GM19397 (cell line): ENCODE measurements around the gene HSD17B14.
"Not testable (repeated sequence)": the region's sequence is repeated elsewhere in the genome, so short reads cannot be mapped to it uniquely, and the experiment has no call there.

Experiments used
- ATAC-seq: cut with Tn5 transposase; IDR thresholded peaks from one replicate; pipeline ENCODE4 v1.9.1; 2021; ENCODE audit warnings: mild to moderate bottlenecking, moderate library complexity; ENCODE audit not compliant: unreplicated experiment

The HSD17B14 gene

DNA sequence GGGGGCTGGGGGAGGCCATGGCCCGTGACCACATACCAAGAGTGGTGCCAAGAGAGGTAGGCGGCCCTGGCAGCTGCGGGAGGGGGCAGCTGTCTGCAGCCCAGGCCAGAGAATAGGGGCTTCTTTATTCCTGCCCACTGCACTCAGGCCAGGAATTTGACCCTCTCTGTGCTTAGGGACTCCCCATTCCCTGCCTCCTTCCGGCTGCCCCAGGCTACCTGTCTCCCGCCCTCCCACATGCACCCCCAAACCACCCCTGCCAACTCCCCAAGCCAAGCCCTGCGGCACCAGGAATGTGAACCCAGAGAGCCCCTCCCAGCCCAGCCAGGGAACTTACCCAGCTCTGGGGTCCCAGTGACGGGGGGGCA is 31.4 kb upstream of the HSD17B14 start:
- ATAC-seq = no peak

DNA sequence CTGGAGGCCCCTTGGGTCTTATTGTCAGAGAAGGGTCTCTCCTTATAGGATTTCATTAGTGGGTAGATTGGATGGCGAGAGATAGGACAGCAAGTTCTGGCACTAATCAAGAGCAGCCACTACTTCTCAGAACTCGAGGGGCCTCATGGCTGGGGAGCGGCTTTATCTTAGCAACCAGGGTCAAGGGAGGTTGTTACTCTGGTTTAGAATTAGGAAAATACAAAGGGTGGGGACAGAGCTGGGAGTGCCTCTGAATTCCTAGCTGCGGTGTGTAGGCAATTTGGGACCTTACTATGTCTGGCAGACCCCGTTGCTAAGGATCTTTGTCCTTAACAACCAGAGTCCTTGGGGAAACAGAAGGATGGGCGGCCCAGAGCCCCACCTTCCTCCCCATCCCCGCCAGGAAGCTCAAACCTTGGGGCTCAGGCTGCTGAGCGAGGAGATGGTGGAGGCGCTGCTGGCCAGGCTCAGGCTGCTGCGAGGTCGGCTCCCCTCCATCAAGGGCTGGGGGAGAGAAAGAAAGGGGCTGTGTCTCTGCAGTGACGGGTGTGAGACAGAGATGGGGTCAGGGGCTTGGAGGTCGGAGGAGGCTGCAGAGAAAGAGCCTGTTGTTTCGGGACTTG is 30.9 kb upstream of the HSD17B14 start:
- ATAC-seq = no peak

DNA sequence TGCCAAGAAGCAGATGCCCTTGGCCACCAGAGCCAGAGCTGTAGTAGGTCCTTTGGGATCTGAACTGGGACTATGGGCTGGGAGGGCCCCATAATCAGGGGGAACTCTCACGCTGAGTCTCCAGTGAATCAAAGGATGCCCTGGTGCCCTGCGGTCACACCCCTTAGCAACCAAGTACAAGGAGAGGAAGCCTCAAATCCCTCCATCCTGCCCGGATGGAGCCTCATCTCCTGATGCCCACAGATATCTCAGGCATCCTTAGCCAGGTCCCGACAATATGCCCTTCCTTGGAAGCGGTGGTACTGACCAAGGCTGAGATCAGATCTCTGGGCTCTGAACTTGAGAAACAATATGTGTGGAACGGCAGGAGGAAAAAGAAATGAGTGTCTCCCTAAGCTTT is 30.4 kb upstream of the HSD17B14 start:
- no peak for ATAC-seq

DNA sequence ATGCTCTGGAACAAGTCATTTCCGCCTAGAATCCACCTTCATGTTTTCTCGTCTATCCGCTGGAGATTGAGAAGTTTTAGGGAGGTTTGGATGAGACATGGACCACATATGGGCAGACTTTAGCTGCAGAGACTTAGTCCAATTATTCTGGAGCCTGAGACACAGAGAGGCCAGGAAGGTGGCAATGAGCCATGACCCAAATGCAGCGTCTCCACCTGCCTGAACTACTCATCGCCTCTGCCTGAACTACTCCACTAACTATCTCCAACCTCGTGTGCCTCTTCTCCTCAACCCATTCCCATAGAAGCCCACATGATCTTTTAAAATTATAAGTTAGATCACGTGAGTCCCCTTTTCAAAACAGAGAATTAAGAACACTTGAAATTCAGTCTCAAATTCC is 26.5 kb upstream of the HSD17B14 start:
- no peak for ATAC-seq

DNA sequence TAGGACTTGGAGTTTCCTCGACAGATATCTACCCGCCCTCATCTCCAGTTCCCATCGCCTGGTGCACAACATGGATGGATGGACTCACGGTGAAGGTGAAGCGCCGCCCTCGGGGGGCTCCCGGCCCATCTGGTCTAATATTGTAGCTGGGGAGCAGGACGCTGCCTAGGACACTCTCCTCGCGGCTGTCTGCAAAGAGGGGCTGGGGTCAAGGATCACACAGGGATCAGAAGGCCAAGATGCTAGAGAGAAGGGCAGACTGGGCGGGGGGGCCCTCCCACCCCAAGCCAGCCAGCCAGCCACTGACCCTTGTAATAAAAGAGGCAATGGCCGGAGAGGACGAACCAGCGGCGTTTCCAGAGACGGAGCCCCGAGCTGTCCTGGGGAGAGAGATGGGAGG is 25.0 kb upstream of the HSD17B14 start:
- no peak for ATAC-seq

DNA sequence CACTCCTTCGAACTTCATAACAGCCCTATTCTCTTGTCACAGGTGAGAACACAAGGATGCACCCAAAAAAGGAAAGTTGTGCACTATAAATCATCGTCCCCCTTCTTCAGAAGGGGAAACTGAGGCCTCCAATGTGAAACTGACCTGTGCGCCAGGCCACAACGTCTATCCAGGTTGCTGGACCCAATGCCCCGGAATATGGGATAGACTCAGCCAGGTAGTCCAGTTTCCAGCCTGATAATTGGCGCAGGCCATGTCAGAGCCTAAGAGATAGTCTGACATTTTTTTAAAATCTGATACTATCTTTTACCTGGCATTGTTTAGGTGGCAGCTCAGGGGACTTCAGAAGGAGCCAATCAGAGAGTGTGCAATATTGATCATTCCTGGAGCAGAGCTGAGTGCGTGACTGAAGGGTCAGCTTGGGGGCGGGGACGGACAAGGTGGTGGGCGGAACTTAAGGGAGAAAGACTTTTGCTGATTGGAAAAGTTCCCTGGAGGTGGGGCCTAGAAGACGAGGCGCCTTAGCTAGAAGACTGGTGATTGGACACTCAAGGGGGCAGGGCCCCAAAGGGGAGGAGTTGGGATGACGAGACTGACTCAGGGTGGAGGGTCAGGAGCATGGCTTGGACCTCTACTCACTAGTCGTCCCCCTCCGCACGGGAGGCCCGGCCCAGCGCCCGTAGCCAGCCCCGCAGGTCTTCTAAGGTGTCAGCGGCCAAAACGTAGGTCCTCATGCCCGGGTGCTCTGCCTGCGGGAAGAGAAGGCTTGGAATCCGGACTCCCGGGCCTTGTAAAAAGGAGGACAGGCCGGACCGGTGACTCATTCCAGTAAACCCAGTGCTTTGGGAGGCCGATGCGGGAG is 23.7 kb upstream of the HSD17B14 start:
- peak; percentile 49 for ATAC-seq

DNA sequence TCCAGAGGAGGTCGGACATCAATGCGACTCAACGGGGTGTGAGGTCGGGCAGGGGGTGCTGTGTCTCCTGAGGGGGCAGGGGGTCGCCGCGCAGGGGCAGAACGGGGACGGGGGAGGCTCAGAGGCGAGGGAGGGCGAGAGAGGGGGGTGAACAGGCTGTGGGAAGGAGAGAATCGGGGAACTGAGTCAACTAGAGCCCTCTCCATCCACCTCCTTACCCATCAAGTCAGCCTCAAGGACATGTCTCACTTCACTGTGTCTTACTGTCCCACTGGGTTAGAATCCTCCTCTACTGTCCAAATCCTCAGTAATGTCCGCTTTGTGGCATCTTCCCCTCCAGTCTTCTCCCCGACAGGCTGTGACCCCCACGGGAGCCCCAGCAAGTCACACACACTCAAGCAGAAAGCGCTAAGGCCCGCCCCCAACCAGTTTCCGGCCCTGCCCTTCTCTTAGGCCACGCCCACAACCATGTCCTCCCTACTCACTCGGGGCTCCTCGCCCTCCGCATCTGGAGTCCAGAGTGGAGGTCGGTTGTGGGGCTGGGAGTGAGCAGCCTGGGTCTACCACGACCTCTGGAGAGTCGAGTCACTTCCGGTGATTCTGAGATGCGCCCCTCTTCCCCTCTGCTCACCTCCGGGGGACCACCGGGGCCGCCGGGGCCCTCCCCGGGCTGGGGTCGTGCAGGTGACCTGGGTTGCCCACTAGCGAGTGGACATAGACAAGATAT is 22.9 kb upstream of the HSD17B14 start:
- no peak for ATAC-seq

DNA sequence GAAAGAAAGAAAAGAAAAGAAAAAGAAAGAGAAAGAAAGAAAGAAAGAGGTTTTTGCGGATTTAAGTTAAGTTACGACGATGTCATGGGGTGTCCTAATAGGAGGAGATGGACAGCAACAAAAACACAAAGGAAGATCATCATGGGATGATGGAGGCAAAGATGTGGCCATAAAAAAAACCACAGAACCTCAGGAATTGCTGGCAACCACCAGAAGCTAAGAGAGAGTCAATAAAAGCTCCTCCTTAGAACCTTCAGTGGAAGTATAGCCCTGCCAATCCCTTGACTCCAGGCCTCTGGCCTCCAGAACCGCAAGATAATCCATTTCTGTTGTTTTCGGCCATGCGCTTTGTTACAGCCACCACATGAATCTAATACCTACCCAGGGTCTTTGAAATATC is 20.6 kb upstream of the HSD17B14 start:
- ATAC-seq = no peak

DNA sequence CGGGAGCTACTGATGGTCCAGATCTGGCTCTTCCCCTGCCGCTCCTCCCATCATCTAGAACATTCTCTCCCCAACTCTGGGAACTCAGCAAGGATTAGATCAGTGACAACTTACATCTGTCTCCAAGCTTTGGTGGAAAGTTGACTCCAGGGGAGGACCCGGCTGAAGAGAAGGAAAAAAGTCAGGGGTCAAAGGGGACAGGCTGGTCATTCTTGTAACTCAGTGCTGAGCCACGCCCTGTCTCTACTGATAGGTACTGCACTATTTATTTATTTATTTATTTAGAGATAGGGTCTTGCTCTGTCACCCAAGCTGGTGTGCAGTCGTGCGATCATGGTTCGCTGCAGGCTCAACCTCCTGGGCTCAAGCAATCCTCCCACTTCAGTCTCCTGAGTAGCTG is 17.8 kb upstream of the HSD17B14 start:
- ATAC-seq = no peak

DNA sequence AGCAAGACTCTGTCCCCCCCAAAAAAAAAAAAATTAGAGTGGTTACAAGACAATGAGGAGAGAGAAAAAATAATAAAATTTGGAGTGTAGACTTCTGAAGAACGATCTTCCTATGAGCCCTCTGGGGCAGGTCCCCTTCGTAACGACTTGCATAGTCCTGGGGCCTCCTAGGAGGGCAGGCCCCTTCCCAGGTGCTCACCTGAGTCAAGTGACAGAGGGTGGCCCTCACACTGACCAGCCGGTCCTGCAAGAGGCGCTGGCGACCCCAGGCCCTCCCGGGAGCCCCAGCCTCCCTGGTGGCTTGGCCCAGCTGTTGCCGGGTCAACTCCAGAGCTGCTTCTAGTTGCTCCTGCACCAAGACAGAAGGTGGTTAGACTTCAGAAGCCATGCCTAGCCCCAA is 17.2 kb upstream of the HSD17B14 start:
- no peak for ATAC-seq

DNA sequence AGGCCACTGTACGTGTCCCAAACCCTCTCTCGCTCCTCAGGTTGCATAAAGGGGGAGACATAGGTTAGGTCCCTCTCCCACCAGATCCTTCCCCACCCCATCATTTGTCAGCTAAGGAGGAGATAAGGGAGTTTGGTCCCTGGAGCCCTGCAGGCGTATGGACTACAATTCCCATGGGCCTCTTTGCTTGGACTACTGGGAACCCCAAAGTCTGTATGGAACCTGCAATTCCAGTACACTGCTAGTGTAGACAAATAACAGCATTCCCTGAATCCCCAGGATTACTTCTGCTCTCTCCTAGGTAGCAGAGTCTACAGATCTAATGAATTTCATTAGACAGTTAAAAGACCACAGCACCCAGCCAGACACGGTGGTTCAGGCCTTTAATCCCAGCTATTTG is 16.0 kb upstream of the HSD17B14 start:
- no peak for ATAC-seq

DNA sequence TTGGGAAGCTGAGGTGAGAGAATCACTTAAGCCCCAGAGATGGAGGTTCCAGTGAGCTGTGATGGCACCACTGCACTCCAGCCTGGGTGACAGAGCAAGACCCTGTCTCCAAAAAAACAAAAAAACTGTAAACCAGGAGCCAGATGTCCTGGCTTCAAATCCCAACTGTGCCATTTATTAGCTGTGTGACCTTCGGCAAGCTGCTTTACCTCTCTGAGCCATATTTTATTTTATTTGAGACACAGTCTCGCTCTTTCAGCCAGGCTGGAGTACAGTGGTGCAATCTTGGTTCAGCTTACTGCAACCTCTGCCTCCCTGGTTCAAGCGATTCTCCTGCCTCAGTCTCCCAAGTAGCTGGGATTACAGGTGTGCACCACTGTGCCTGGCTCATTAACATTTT is 10.4 kb upstream of the HSD17B14 start:
- not testable (repeated sequence) for ATAC-seq

DNA sequence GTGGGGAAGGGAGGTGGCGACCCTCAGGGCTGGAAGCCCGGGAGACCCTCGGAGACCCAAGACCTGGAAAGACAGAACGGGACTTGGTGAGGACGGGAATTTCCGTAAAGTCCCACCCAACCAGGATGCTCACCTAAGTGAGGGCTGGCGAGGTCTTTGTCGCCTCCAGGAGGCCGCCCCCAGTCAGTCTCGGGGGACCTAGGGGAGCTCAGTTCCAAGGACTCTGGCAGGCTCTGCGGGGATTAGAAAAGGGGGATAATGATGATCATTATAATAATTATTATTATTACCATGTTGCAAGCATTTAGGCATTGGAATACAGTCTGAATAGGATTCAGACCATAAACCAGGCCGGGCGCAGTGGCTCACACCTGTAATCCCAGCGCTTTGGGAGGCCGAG is 9.1 kb upstream of the HSD17B14 start:
- ATAC-seq = no peak

DNA sequence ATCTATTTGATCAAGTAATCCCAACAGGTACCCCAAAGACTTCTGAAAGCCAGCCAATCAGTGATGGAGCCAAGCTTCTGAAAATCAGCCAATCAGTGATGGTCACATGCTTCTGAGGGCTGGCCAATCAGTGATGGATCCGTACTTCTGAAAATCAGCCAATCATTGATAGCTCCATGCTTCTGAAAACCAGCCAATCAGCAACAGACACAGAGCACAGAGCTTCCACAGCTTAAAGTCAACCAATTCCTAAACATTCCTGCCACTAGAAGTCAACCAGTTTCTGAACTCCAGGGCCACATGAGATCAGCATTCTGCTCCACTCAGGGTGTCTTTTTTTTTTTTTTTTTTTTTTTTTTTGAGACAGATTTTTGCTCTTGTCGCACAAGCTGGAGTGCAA is 8.2 kb upstream of the HSD17B14 start:
- ATAC-seq = no peak

DNA sequence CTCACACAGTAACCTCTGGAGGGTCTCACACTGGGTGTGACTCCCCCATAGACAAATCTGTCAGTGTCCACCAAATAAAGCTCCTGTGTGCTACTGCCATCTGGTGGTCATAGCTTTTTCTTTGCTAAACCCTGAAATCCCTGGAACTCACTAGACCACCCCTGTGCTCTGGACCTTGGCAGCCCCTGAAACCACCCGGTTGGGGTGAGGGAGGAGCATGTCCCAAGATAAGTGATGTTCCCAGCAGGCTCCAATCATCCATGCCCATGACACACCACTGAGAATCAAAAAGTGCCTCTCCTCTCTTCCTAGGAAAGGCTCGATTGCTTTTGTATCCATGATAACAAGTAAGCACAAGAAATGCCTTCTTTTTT is 6.5 kb upstream of the HSD17B14 start:
- no peak for ATAC-seq

DNA sequence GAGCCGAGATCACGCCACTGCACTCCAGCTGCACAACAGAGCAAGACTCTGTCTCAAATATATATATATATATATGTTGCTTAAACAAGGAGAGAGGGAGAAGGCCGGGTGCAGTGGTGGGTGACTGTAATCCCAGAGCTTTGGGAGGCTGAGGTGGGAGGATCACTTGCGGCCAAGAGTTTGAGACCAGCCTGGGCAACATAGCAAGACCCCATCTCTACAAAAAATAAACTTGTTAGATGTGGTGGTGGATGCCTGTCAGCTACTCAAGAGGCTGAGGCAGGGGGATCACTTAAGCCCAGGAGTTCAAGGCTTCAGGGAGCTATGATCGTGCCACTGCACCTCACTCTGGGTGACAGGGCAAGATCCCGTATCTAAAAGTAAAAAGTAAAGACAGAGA is 5.3 kb upstream of the HSD17B14 start:
- ATAC-seq = no peak

DNA sequence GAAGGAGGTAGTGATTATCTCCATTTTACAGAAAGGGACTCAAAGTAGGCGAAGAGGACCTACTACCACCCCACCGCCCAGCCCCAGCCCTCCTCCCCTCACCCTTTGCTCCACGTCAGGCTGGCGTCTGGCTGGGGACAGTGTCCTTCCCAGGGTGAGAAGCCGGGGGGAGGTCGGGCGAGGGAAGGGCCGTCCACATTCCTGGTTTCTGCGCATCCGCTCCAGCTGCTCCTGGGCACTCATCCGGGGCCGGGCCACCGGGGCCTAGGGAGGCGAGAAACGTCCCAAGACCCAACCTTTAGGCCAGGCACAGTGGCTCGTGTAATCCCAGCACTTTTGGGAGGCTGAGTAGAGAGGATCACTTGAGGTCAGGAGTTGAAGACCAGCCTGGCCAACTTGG is 4.8 kb upstream of the HSD17B14 start:
- ATAC-seq = no peak

DNA sequence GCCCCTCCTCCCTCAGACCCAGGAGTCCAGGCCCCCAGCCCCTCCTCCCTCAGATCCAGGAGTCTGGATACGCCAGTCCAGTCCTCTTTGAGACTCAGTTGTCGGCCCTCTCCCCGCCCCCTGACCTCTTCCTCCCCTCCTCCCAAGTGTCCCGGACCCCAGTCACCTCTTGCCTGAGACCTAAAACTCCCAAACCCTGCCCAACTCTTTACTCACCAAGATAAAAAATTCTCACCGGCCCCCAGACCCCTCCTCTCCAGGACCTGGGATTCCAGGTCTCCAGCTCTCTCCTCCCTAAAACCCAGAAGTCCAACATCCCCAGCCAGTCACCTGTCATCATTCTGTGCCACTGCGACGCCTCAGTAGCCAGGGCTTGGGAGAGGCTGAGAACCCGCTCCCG is 1.4 kb upstream of the HSD17B14 start:
- no peak for ATAC-seq

DNA sequence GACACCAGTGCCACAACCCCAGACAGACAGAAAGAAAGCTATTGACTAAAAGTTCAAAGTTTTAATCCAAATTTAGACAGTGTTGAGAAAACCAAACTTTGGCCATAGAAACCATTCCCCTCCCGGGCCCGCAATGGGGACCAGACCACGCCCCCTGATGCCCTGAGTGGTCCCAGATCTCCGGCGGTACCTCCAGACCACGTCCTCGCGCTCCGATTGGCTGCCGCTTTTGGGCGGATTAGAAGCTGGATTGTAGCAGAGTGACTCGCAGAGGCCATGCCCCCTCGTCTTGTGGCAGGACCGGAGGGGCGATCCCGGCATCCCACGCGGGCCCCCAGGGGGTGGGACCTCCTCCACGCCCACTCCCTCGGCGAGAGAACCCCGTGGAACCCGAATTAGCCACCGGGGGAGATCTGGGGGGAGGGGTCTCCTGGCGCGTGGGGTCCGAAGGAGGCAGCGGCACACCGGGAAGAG is 797 bp upstream of the HSD17B14 start:
- ATAC-seq = no peak

DNA sequence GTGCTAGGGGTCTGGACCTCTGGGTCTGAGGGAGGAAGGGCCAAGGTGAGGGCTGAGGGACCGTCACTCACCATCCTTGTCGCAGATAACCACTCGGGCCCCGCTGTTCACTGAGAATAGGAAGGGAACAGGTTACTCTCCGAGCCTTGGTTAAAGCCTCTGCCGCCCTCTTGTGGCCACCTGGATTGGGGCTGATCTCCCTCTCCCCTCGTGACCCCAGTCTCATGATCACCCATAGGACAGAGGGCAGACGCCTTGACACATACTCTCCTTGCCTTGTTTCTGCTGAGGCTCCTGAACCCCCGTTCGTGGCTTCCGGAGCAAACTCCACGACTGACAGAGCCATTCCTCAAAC is 580 bp downstream of the HSD17B14 start:
- peak; percentile 79 for ATAC-seq

DNA sequence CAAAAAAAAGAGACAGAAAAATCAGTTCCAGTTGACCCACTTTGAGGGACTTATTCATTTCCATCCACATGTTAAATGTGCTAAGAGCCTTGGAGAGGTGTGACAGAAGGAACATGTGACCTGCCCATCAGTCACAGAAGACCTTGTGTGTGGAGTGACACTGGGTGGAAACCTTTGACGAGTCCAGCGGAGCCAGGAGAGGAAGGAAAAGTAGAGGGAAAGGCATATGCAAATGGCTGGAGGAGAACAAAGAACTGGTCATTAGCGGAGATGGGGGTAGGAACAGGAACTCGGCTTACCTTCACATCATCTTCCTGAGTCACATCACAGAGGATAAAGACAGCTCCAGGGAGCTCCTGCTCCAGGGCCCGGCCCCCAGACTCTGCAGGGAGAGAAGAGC is 2.3 kb downstream of the HSD17B14 start:
- no peak for ATAC-seq

DNA sequence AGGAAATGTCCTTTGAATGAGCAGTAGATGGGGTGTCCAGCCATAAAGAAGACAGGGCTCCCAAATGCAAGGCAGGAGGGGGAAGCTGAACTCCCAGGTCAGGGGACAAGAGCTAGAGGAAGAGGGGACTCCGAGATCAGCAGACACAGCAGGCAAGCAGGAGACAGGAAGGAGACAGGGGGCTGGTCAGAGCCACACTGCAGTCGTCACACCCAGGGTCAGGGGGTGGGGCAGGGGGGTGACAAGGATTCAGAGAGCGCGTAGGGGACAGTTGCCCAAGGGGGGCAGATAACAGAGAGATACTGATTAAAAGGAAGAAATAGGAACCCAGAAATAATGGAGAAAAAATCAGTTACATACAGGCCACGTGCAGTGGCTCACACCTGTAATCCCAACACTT is 3.2 kb downstream of the HSD17B14 start:
- no peak for ATAC-seq
